Keratinocyte (primary cell): ENCODE measurements around the gene MALRD1. TPM values are rescaled to one million over a fixed set of nuclear protein-coding genes. Genes with fewer than 3 reads are reported as not detected.

Experiments
- DNase-seq: peaks from one replicate; pipeline ENCODE4 v3.0.0-alpha.2; 2011; ENCODE audit warnings: low read depth, missing footprints, low spot score
- FAIRE-seq: peaks from 2 replicates; lab custom pipeline; 2011; peaks lifted over from hg19 to GRCh38; lab: Jason Lieb, UNC
- H2AFZ ChIP-seq: 2 replicates; pipeline ENCODE4 v1.6.0; 2012; ENCODE audit warnings: low read length, control low read depth, inconsistent platforms; ENCODE audit not compliant: control insufficient read depth
- H3K27ac ChIP-seq: 2 replicates; pipeline ENCODE4 v1.5.1; 2011; ENCODE audit warnings: low read length; ENCODE audit not compliant: control insufficient read depth, insufficient read depth
- H3K27me3 ChIP-seq: 3 replicates; pipeline ENCODE4 v1.6.0; 2011; ENCODE audit warnings: low read length; ENCODE audit not compliant: control insufficient read depth, insufficient read depth; ENCODE audit errors: extremely low read depth
- H3K36me3 ChIP-seq, 2 experiments: 2 replicates in 1 of 2; 3 replicates in 1 of 2; pipeline ENCODE4 v1.5.1; 2011; ENCODE audit warnings: low read length in 2 of 2, mild to moderate bottlenecking in 1 of 2; ENCODE audit not compliant: control insufficient read depth in 2 of 2, insufficient read depth in 2 of 2; ENCODE audit errors: extremely low read depth in 1 of 2
- H3K4me1 ChIP-seq: 3 replicates; pipeline ENCODE4 v1.5.1; 2011; ENCODE audit warnings: low read length; ENCODE audit not compliant: control insufficient read depth, insufficient read depth; ENCODE audit errors: extremely low read depth
- H3K4me2 ChIP-seq: 3 replicates; pipeline ENCODE4 v1.6.0; 2011; ENCODE audit warnings: low read depth, low read length; ENCODE audit not compliant: control insufficient read depth, insufficient read depth; ENCODE audit errors: extremely low read depth
- H3K4me3 ChIP-seq, 3 experiments: fragments of 200-600 bp in 1 of 3; sonication (generic) in 1 of 3; 2 replicates in 2 of 3; 3 replicates in 1 of 3; pipeline ENCODE4 v1.5.1; 2011 to 2016; ENCODE audit warnings: low read length in 3 of 3, mild to moderate bottlenecking in 3 of 3, control low read depth in 2 of 3, inconsistent platforms in 1 of 3, low read depth in 1 of 3, mixed read lengths in 1 of 3, mixed run types in 1 of 3, moderate library complexity in 1 of 3; ENCODE audit not compliant: control insufficient read depth in 2 of 3, insufficient read depth in 2 of 3; ENCODE audit errors: extremely low read depth in 1 of 3
- H3K79me2 ChIP-seq: 2 replicates; pipeline ENCODE4 v1.6.0; 2012; ENCODE audit warnings: low read length; ENCODE audit not compliant: control insufficient read depth, insufficient read depth
- H3K9ac ChIP-seq: 3 replicates; pipeline ENCODE4 v1.6.0; 2011; ENCODE audit warnings: low read length; ENCODE audit not compliant: control insufficient read depth, insufficient read depth; ENCODE audit errors: extremely low read depth
- H3K9me1 ChIP-seq: 3 replicates; pipeline ENCODE4 v1.6.0; 2011; ENCODE audit warnings: low read length; ENCODE audit not compliant: control insufficient read depth, insufficient read depth; ENCODE audit errors: extremely low read depth
- H3K9me3 ChIP-seq: 2 replicates; pipeline ENCODE4 v1.5.1; 2012; ENCODE audit warnings: low read depth, low read length; ENCODE audit not compliant: control insufficient read depth
- H4K20me1 ChIP-seq: 3 replicates; pipeline ENCODE4 v1.6.0; 2011; ENCODE audit warnings: low read length; ENCODE audit not compliant: control insufficient read depth, insufficient read depth; ENCODE audit errors: extremely low read depth
- EZH2 ChIP-seq: IDR thresholded peaks from one replicate; pipeline ENCODE4 v1.6.1; 2012; ENCODE audit warnings: inconsistent platforms, mild to moderate bottlenecking, low read length, moderate library complexity
- dilution Hi-C: fragments of 300-500 bp; cut with MboI; formaldehyde crosslinking; loops from one replicate; pipeline ENCODE4 v1.7.0; 2020; ENCODE audit warnings: low sequenced_read_pairs; ENCODE audit not compliant: extremely low pct_ligation_motif_present
- polyA plus RNA-seq, 5 experiments: library from polyadenylated mRNA; depleted of rRNA in 3 of 5; stranded (reverse) in 3 of 5; stranded (forward) in 1 of 5; unstranded in 1 of 5; fragments of >200 nt; gene quantifications; 1 replicate in 1 of 5; 2 replicates in 3 of 5; 3 replicates in 1 of 5; pipeline versions ENCODE4 v1.2.1 to v1.2.3, GENCODE V29; 2011 to 2012; ENCODE audit warnings: missing spikeins in 2 of 5, low read depth in 1 of 5, low replicate concordance in 1 of 5
- TF ChIP-seq, protein P1 (sequence below), 3 experiments: IDR thresholded peaks in 1 of 3; conservative IDR thresholded peaks in 1 of 3; optimal IDR thresholded peaks in 1 of 3; 2 replicates in 2 of 3; 3 replicates in 1 of 3; pipeline versions ENCODE3 to v1.5.1; 2011; ENCODE audit warnings: low read length in 3 of 3, mild to moderate bottlenecking in 3 of 3, moderate library complexity in 2 of 3, control low read depth in 1 of 3, inconsistent platforms in 1 of 3; ENCODE audit not compliant: insufficient read depth in 2 of 3; ENCODE audit errors: extremely low read depth in 1 of 3

MALRD1 gene
- polyA plus RNA-seq, 1 donor (not counting 4 experiments of a cell fraction or from before 2014, with no cell fraction given), result not detected

GRCh38 chr10:19417740-19418139, 369.1 kb downstream of the MALRD1 start:
- Histone ChIP-seq H3K4me2 (no peak overlapping the region), H3K27me3 (no peaks in the 10 kb centered on the region), H3K4me3 (no peak overlapping the region), H3K27ac (no peak overlapping the region), H3K9me3 (no peaks in the 10 kb centered on the region), H3K4me1 (no peaks in the 10 kb centered on the region), H4K20me1 (no peaks in the 10 kb centered on the region), H3K36me3 (no peaks in the 10 kb centered on the region), H3K9me1 (no peaks in the 10 kb centered on the region), H2AFZ (no peak overlapping the region), H3K9ac (no peak overlapping the region), H3K79me2 (no peaks in the 10 kb centered on the region)
- dilution Hi-C loops, result no loop called here
- no peak for FAIRE-seq
- TF ChIP-seq, protein P1, sequence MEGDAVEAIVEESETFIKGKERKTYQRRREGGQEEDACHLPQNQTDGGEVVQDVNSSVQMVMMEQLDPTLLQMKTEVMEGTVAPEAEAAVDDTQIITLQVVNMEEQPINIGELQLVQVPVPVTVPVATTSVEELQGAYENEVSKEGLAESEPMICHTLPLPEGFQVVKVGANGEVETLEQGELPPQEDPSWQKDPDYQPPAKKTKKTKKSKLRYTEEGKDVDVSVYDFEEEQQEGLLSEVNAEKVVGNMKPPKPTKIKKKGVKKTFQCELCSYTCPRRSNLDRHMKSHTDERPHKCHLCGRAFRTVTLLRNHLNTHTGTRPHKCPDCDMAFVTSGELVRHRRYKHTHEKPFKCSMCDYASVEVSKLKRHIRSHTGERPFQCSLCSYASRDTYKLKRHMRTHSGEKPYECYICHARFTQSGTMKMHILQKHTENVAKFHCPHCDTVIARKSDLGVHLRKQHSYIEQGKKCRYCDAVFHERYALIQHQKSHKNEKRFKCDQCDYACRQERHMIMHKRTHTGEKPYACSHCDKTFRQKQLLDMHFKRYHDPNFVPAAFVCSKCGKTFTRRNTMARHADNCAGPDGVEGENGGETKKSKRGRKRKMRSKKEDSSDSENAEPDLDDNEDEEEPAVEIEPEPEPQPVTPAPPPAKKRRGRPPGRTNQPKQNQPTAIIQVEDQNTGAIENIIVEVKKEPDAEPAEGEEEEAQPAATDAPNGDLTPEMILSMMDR (optimal IDR thresholded peaks at IDR 0.05 in 1 of 3, IDR thresholded peaks at IDR 0.05 in 1 of 3, conservative IDR thresholded peaks at IDR 0.05 in 1 of 3; ENCODE audit: extremely low read depth in 1 of 3, insufficient read depth in 2 of 3, low read length in 3 of 3), result no peak
- no peak for TF ChIP-seq EZH2
- DNase-seq, result no peak

- Histone ChIP-seq H3K4me3 (no peak overlapping the region), H3K4me2 (no peak overlapping the region), H3K79me2 (no peaks in the 10 kb centered on the region), H3K27me3 (no peaks in the 10 kb centered on the region), H3K9me1 (no peaks in the 10 kb centered on the region), H3K36me3 (no peaks in the 10 kb centered on the region), H3K9me3 (no peaks in the 10 kb centered on the region), H3K27ac (no peak overlapping the region), H2AFZ (no peak overlapping the region), H3K9ac (no peak overlapping the region), H3K4me1 (no peaks in the 10 kb centered on the region), H4K20me1 (no peaks in the 10 kb centered on the region)
- no peak for TF ChIP-seq EZH2
- TF ChIP-seq, protein P1 (optimal IDR thresholded peaks at IDR 0.05 in 1 of 3, IDR thresholded peaks at IDR 0.05 in 1 of 3, conservative IDR thresholded peaks at IDR 0.05 in 1 of 3; ENCODE audit: extremely low read depth in 1 of 3, insufficient read depth in 2 of 3, low read length in 3 of 3), result no peak
- dilution Hi-C loops, result no loop called here
- DNase-seq (no peak), FAIRE-seq (no peak)
Observed at GRCh38 chr10:19421674-19422073, 373.1 kb downstream of the MALRD1 start.
